ENCODE measurements around the gene SETD1B. TPM values are rescaled to one million over a fixed set of nuclear protein-coding genes. Genes with fewer than 3 reads are reported as not detected.
A peak's percentile ranks its signal among the peaks of the same experiment; 100 is the strongest.

The SETD1B gene
- total RNA-seq, 2 donors from 2014 or later = 14.7 to 23.4 TPM

DNA sequence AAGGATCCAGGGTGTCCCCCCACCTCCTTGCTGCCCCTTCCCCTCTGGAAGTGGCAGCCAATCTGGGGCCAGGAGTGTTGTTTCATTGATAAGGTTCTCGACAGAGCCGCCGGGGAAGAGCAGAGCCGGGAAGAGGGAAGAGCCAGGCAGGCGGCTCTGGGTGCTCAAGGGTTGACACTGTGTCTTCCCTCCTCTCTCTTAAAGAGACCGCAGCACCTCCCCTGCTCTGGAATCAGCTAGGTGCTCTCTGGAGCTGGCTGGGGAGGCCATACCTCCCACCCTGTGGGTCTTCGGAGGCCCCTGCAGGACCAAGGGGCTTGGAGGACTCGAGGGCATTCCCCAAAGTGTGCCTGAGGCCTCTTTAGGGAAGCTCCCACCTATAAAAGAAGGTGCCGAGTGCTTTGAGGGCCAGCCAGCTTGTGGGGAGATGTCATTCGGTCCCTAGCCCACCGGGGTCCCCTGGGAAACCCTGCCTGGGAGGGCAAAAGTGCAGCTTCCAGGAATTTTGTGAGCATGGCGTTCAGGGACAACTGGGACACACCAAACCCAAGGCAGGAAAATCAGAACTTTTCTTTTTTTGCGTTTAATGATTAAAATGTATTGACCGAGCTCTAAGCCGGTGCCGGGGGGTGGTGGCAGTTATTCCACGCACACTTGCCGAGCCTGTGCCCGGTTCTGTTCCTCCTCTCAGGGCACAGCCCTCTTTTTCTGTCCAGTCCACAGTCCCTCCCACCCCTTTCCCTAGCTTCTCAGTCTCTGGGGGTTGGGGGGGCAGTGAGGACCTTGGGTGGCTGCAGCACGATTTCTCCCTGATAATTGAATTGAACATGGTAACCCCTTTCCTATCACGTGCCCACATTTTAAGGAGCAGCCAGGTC lies 3.0 kb downstream of the SETD1B start:
- Mint-ChIP-seq H3K9me3 (no peaks in the 10 kb centered on the region), H3K4me3 (peak overlapping the region; percentile 89), H3K27ac (peak overlapping the region; percentile 80), H3K36me3 (ENCODE audit: low read depth) (peaks cover 74% of the 10 kb centered on the region), H3K27me3 (no peaks in the 10 kb centered on the region), H3K4me1 (peaks cover 12% of the 10 kb centered on the region)
- no peak for ATAC-seq (replicated peaks)

DNA sequence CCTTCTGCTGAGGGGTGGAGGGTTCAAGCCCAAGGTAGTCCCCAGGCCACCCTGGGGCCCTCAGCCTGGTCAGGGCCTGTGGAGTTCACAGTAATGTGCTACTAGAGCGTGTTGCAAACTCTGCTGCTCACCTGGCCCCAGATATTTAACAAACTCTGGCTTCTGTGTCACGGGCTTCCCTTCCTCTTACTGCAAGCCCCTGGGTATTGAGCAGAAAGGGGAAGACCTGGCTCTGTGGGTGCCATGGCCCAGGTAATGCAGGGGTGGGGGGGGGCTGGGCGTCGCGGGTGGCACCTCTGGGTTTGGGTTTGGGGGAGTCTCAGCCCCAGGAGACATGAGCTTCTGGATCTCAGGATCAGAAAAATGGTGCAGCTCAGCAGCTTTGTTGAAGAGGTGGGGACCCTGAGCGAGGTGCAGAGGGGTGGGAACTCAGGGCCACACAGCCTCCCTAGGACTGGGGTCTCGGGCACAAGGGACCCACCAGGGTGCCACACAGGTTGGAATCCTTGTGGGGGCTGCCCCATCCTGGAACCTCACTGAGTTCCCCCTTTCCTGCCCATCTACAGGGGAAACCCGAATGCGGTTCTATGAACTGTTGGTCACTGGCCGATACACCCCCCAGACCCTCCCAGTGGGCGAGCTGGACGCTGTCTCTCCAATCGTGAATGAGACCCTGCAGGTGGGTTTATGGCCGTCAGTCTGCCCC lies 4.0 kb downstream of the SETD1B start:
- no peaks in the 10 kb centered on the region for H3K27me3 Mint-ChIP-seq
- peaks cover 70% of the 10 kb centered on the region for H3K36me3 Mint-ChIP-seq (ENCODE audit: low read depth)
- peak overlapping the region; percentile 89 for H3K4me3 Mint-ChIP-seq
- H3K4me1 Mint-ChIP-seq = peaks cover 16% of the 10 kb centered on the region
- ATAC-seq (replicated peaks) = no peak
- H3K27ac Mint-ChIP-seq = no peak overlapping the region
- H3K9me3 Mint-ChIP-seq = no peaks in the 10 kb centered on the region

DNA sequence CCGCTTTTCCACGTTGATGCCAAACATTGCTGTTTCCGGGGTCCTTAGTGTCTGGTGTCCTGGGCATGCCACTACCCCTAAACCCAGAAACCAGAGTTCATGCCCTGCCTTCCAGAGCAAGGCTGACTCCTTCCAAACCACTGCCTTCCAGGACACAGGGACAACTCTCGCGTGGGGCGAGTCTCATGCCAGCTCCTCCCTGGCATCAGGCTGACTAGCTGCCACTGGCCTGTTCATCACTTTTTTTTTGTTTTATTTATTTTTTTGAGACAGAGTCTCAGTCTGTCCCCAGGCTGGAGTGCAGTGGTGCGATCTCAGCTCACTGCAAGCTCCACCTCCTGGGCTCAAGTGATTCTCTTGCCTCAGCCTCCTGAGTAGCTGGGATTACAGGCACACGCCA lies 4.8 kb downstream of the SETD1B start:
- no peak overlapping the region for H3K4me3 Mint-ChIP-seq
- H3K27ac Mint-ChIP-seq = no peak overlapping the region
- peaks cover 18% of the 10 kb centered on the region for H3K4me1 Mint-ChIP-seq
- no peaks in the 10 kb centered on the region for H3K9me3 Mint-ChIP-seq
- no peaks in the 10 kb centered on the region for H3K27me3 Mint-ChIP-seq
- ATAC-seq (replicated peaks) = no peak
- H3K36me3 Mint-ChIP-seq (ENCODE audit: low read depth) = peaks cover 72% of the 10 kb centered on the region

DNA sequence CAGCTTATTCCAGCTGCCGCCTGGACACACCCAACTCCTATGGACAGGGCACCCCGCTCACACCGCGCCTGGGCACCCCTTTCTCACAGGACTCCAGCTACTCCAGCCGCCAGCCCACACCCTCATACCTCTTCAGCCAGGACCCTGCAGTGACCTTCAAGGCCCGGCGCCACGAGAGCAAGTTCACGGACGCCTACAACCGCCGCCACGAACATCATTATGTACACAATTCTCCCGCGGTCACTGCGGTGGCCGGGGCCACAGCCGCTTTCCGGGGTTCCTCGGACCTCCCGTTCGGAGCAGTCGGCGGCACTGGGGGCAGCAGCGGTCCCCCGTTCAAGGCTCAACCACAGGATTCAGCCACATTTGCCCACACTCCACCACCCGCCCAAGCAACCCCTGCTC lies 5.9 kb downstream of the SETD1B start:
- H3K27ac Mint-ChIP-seq = no peak overlapping the region
- H3K4me1 Mint-ChIP-seq = peaks cover 18% of the 10 kb centered on the region
- no peaks in the 10 kb centered on the region for H3K27me3 Mint-ChIP-seq
- H3K9me3 Mint-ChIP-seq = no peaks in the 10 kb centered on the region
- peaks cover 70% of the 10 kb centered on the region for H3K36me3 Mint-ChIP-seq (ENCODE audit: low read depth)
- ATAC-seq (replicated peaks) = no peak
- no peak overlapping the region for H3K4me3 Mint-ChIP-seq

DNA sequence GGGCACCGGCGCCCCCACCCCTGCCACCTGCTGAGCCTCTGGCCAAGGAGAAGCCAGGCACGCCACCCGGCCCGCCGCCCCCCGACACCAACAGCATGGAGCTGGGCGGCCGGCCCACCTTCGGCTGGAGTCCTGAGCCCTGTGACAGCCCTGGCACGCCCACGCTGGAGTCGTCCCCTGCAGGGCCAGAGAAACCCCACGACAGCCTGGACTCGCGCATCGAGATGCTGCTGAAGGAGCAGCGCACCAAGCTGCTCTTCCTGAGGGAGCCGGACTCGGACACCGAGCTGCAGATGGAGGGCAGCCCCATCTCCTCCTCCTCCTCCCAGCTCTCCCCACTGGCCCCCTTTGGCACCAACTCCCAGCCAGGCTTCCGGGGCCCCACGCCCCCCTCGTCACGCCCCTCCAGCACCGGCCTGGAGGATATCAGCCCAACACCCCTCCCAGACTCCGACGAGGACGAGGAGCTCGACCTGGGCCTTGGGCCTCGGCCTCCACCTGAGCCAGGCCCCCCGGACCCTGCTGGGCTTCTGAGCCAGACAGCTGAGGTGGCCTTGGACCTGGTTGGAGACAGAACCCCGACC lies 6.5 kb downstream of the SETD1B start:
- Mint-ChIP-seq H3K27me3 (no peaks in the 10 kb centered on the region), H3K4me3 (peak overlapping the region; percentile 86), H3K4me1 (peaks cover 18% of the 10 kb centered on the region), H3K9me3 (no peaks in the 10 kb centered on the region), H3K27ac (no peak overlapping the region), H3K36me3 (ENCODE audit: low read depth) (peaks cover 74% of the 10 kb centered on the region)
- ATAC-seq (replicated peaks) = no peak

DNA sequence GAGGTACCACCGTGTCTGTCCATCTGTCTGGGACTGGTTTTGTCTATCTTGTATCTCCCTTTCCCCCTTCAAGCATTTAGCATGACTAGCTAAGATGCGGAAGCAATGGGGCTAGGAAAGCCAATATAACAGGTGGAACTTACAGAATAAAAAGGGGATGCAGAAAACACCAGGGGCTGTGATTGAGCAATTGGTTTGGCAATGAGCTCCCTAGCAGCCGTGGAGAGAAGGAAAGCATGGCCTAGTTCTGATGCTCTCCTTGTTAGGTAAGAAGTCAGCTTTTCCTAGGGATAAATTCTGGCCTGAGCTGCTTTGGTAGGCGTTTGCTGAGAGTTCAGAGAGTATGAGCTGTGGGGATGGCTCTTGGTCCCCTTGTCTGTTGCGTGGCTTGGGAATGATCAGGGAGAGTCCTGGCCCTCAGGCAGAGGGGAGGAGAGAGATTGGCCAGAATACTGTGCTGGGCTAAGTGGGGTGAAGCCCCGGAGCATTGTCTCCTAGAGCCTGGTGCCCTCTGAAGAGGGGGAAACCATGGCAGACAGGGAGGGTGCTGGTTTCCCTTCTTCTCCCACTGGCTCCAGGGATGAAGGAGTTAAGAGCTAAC lies 7.1 kb downstream of the SETD1B start:
- Mint-ChIP-seq H3K4me1 (peaks cover 18% of the 10 kb centered on the region), H3K27ac (peak overlapping the region; percentile 91), H3K9me3 (no peaks in the 10 kb centered on the region), H3K36me3 (ENCODE audit: low read depth) (peaks cover 74% of the 10 kb centered on the region), H3K27me3 (no peaks in the 10 kb centered on the region), H3K4me3 (peak overlapping the region; percentile 86)
- ATAC-seq (replicated peaks) = no peak

DNA sequence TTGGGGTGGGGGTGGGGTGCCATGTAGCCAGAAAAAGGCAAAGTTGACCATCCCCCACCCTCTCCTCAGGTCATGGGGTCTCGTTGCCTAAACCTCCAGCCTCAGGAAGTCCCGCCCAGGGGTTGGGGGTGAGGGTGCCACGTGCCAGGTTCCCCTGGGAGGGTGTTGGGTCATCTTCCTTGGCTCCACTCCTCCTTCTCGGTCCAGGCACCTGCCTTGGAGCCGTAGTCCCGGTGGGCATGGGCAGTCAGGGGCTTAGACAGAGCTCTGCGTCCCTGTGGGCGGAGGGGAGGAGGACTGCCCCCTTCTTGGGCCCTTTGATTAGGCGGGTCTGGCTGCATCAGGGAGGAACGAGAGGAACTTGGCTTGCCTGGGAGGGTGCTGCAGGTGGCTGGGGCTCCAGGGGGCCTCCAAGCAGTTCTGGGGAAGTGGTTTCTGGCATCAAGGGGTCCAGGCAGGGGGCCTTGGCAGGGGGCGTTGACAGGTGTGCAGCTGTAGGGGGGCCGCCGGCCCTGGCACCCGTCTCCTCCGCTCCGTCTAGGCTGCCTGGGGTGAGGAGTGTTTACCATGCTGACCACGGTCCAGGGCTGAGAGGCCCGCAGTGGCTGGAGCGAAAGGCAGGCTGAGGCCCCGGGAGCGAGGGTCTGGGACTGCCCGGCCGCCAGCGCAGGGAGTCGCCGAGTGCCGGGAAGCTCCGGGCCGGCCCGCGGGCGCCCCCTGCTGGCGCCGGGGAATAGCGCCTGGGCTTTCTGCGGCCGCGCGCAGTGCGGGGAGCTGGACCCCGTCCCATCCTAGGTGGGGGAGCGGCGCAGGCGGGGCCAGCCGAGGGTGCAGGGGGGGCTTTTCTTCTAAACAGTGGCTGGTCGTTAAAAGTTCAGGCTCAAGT lies 7.9 kb downstream of the SETD1B start:
- Mint-ChIP-seq H3K27ac (peak overlapping the region; percentile 91), H3K4me1 (peaks cover 12% of the 10 kb centered on the region), H3K27me3 (no peaks in the 10 kb centered on the region), H3K4me3 (peak overlapping the region; percentile 86), H3K36me3 (ENCODE audit: low read depth) (peaks cover 74% of the 10 kb centered on the region), H3K9me3 (no peaks in the 10 kb centered on the region)
- peak; percentile 90 for ATAC-seq (replicated peaks)

DNA sequence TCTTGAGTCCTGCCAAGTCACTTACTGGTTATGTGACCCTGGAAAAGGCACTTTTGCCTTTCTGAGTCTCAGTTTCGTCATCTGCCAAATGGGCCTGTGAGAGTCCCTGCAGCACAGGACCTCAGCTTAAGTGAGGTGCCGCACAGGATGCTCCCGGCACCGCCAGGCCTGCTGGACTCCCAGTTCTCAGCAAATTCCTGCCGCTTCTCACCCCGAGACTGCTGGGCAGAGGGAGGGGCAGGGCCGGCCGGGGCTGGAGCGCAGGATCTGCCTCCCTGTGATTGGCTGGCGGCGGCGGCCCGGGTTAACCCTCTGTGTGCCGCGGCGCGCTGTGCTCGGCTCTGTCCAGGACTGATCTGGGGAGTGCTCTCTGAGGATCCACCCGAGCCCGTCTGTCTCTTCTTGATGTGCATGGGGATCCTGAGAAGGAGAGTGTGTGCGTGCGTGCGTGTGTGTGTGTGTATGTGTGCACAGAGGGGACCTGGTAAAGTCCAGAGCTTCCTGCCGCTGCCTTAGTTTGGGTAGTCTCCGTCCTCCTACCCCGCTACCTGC lies 8.6 kb downstream of the SETD1B start:
- H3K27ac Mint-ChIP-seq = peak overlapping the region; percentile 74
- H3K36me3 Mint-ChIP-seq (ENCODE audit: low read depth) = peaks cover 73% of the 10 kb centered on the region

DNA sequence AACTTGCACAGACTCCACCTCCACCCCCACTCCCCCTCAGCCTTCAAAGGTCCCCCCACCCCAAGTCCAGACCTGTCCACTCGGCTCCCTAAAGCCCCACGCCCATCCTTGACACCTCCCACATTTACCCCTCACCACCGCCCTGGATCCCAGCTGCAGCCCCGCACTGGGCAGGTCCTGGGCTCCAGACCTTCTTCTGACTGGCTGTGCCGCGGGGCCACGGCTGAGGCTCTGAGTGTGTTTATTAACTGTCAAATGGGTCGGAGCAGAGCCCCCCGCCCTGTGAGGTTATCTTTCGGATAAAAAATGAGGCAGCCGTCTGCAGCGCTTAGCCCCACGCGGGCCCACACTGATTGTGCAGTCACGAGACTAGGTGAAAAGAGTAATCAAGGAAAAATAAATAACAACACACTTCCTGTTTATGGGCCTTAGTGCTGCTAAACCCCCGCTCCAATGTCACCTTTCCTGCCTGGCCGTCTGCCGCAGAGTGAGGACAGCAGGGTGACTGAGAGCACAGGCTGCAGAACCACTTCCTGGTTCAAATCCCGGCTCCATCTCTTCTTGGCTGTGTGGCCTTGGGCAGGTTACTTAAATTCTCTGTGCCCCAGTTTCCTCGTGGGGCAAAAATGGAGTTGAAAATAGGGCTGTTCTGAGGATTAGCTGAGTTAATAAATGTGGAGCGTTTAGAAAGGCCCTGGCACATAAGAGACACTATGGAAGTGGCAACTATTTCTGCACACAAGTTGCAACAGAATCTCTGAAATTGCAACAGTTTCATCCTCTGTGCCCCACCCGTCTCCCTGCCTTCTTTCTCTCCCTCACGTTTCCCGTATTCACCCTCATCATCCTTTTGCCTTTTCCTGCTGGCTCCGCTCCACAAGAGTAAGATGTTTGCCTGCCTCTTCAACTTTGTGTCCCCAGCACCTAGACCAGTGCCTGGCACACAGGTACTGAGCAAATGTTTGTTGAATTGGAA lies 9.4 kb downstream of the SETD1B start:
- H3K4me1 Mint-ChIP-seq = peaks cover 12% of the 10 kb centered on the region

More for the DNA sequence above, 8.6 kb downstream of the SETD1B start:
- H3K27me3 Mint-ChIP-seq = no peaks in the 10 kb centered on the region
- H3K4me1 Mint-ChIP-seq = peaks cover 12% of the 10 kb centered on the region
- H3K4me3 Mint-ChIP-seq = peak overlapping the region; percentile 86
- H3K9me3 Mint-ChIP-seq = no peaks in the 10 kb centered on the region
- ATAC-seq (replicated peaks) = peak; percentile 79

DNA sequence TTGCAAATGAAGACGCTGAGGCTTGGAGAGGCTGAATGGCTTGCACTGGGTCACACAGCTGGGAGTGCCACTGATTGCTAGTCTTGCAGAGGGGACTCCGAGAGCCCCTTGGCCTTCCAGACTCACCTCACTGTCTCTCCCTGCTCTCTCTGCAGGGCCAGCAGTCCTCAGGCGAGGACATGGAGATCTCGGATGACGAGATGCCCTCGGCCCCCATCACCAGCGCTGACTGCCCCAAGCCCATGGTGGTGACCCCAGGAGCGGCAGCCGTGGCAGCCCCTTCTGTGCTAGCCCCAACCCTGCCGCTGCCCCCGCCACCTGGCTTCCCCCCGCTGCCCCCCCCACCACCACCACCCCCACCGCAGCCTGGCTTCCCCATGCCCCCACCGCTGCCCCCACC lies 10.1 kb downstream of the SETD1B start:
- Mint-ChIP-seq H3K27me3 (no peaks in the 10 kb centered on the region), H3K4me1 (peaks cover 12% of the 10 kb centered on the region), H3K36me3 (ENCODE audit: low read depth) (peaks cover 76% of the 10 kb centered on the region), H3K4me3 (peak overlapping the region; percentile 86), H3K27ac (peak overlapping the region; percentile 74), H3K9me3 (no peaks in the 10 kb centered on the region)
- no peak for ATAC-seq (replicated peaks)

More for the DNA sequence above, 9.4 kb downstream of the SETD1B start:
- H3K27me3 Mint-ChIP-seq = no peaks in the 10 kb centered on the region
- no peak for ATAC-seq (replicated peaks)
- H3K27ac Mint-ChIP-seq = peak overlapping the region; percentile 74
- peak overlapping the region; percentile 86 for H3K4me3 Mint-ChIP-seq
- H3K36me3 Mint-ChIP-seq (ENCODE audit: low read depth) = peaks cover 77% of the 10 kb centered on the region
- no peaks in the 10 kb centered on the region for H3K9me3 Mint-ChIP-seq

DNA sequence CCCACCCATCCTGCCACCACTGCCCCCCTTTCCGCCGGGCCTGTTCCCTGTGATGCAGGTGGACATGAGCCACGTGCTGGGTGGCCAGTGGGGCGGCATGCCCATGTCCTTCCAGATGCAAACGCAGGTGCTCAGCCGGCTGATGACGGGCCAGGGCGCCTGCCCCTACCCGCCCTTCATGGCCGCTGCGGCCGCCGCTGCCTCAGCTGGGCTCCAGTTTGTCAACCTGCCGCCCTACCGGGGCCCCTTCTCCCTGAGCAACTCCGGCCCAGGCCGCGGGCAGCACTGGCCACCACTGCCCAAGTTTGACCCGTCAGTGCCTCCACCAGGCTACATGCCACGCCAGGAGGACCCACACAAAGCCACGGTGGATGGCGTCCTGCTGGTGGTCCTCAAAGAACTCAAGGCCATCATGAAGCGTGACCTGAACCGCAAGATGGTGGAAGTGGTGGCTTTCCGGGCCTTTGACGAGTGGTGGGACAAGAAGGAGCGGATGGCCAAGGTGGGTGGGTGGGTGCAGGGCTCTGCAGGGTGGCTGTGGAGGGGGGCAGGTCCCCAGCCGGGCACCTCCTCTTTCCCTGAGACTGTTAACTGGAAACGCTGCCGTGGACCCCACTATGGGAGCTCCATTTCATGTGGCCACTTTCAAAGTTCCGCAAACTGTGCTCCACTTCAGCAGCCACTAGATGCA lies 10.8 kb downstream of the SETD1B start:
- Mint-ChIP-seq H3K4me3 (no peak overlapping the region), H3K36me3 (ENCODE audit: low read depth) (peaks cover 76% of the 10 kb centered on the region), H3K4me1 (peaks cover 12% of the 10 kb centered on the region), H3K27me3 (no peaks in the 10 kb centered on the region), H3K27ac (no peak overlapping the region), H3K9me3 (no peaks in the 10 kb centered on the region)
- ATAC-seq (replicated peaks) = no peak

DNA sequence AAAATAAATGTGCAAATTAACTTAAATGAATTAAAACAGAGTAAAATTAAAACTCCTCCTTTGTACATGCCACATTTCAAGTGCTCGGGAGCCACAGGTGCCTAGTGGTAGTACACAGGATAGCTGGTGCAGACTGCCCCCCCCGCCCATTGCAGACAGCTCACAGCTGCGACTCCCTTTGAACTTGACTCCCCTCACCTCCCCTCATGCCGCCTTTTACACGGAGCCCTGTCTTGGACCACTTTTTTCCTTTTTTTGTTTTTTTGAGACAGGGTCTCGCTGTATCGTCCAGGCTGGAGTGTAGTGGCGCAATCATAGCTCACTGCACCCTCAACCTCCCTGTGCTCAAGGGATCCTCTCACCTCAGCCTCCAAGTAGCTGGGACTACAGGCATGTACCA lies 11.5 kb downstream of the SETD1B start:
- peak overlapping the region; percentile 25 for H3K27ac Mint-ChIP-seq

More for the DNA sequence above, 11.5 kb downstream of the SETD1B start:
- Mint-ChIP-seq H3K9me3 (no peaks in the 10 kb centered on the region), H3K4me3 (no peak overlapping the region), H3K27me3 (no peaks in the 10 kb centered on the region), H3K36me3 (ENCODE audit: low read depth) (peaks cover 78% of the 10 kb centered on the region), H3K4me1 (peaks cover 12% of the 10 kb centered on the region)
- no peak for ATAC-seq (replicated peaks)

Measured in activated T-helper 17 cell treated with anti-CD3 and anti-CD28 coated beads, Interleukin-2, amount 50 U/mL, for 72 hours (primary cell).